ENCODE results near the gene TPK1.

- TF ChIP-seq SMC3 (conservative IDR thresholded peaks at IDR 0.05; ENCODE audit: poor library complexity) (no peak), EP300 (conservative IDR thresholded peaks at IDR 0.05; ENCODE audit: poor library complexity, severe bottlenecking) (no peak), POLR2AphosphoS5 (IDR thresholded peaks at IDR 0.05) (no peak), RAD21 (conservative IDR thresholded peaks at IDR 0.05) (no peak), MXI1 (conservative IDR thresholded peaks at IDR 0.05; ENCODE audit: poor library complexity, severe bottlenecking) (no peak), TAF1 (IDR thresholded peaks at IDR 0.05; ENCODE audit: low read depth) (no peak)
- TF ChIP-seq, protein P1, sequence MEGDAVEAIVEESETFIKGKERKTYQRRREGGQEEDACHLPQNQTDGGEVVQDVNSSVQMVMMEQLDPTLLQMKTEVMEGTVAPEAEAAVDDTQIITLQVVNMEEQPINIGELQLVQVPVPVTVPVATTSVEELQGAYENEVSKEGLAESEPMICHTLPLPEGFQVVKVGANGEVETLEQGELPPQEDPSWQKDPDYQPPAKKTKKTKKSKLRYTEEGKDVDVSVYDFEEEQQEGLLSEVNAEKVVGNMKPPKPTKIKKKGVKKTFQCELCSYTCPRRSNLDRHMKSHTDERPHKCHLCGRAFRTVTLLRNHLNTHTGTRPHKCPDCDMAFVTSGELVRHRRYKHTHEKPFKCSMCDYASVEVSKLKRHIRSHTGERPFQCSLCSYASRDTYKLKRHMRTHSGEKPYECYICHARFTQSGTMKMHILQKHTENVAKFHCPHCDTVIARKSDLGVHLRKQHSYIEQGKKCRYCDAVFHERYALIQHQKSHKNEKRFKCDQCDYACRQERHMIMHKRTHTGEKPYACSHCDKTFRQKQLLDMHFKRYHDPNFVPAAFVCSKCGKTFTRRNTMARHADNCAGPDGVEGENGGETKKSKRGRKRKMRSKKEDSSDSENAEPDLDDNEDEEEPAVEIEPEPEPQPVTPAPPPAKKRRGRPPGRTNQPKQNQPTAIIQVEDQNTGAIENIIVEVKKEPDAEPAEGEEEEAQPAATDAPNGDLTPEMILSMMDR (IDR thresholded peaks at IDR 0.05; ENCODE audit: poor library complexity, severe bottlenecking), result no peak
- TF ChIP-seq, protein P2, sequence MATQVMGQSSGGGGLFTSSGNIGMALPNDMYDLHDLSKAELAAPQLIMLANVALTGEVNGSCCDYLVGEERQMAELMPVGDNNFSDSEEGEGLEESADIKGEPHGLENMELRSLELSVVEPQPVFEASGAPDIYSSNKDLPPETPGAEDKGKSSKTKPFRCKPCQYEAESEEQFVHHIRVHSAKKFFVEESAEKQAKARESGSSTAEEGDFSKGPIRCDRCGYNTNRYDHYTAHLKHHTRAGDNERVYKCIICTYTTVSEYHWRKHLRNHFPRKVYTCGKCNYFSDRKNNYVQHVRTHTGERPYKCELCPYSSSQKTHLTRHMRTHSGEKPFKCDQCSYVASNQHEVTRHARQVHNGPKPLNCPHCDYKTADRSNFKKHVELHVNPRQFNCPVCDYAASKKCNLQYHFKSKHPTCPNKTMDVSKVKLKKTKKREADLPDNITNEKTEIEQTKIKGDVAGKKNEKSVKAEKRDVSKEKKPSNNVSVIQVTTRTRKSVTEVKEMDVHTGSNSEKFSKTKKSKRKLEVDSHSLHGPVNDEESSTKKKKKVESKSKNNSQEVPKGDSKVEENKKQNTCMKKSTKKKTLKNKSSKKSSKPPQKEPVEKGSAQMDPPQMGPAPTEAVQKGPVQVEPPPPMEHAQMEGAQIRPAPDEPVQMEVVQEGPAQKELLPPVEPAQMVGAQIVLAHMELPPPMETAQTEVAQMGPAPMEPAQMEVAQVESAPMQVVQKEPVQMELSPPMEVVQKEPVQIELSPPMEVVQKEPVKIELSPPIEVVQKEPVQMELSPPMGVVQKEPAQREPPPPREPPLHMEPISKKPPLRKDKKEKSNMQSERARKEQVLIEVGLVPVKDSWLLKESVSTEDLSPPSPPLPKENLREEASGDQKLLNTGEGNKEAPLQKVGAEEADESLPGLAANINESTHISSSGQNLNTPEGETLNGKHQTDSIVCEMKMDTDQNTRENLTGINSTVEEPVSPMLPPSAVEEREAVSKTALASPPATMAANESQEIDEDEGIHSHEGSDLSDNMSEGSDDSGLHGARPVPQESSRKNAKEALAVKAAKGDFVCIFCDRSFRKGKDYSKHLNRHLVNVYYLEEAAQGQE (IDR thresholded peaks at IDR 0.05; ENCODE audit: borderline replicate concordance), result no peak
These were observed 399.4 kb downstream of the TPK1 start for GRCh38 chr7:144436500-144436899.
